ENCODE measurements around the gene GOT1.

Gene GOT1

GRCh38 chr10:99395750-99396445 is 34.5 kb downstream of the GOT1 start:
- DNase-seq (ENCODE audit: low read depth in 1 of 2, low spot score in 1 of 2), result no peak

- no peak for DNase-seq (ENCODE audit: low read depth in 1 of 2, low spot score in 1 of 2)
These were observed 35.5 kb downstream of the GOT1 start for GRCh38 chr10:99394761-99395386.

- no peak for DNase-seq (ENCODE audit: low read depth in 1 of 2, low spot score in 1 of 2)
These were observed 36.2 kb downstream of the GOT1 start for GRCh38 chr10:99394256-99394655.

- DNase-seq (ENCODE audit: low read depth in 1 of 2, low spot score in 1 of 2), result no peak
These were observed 36.7 kb downstream of the GOT1 start for GRCh38 chr10:99393683-99394082.

- no peak for DNase-seq (ENCODE audit: low read depth in 1 of 2, low spot score in 1 of 2)
These were observed 37.4 kb downstream of the GOT1 start for GRCh38 chr10:99393036-99393435.

- DNase-seq (ENCODE audit: low read depth in 1 of 2, low spot score in 1 of 2), result no peak
These were observed 39.1 kb downstream of the GOT1 start for GRCh38 chr10:99391346-99391745.

- no peak for DNase-seq (ENCODE audit: low read depth in 1 of 2, low spot score in 1 of 2)
These were observed 40.5 kb downstream of the GOT1 start for GRCh38 chr10:99389729-99390480.

GRCh38 chr10:99387541-99387940 is 42.9 kb downstream of the GOT1 start:
- no peak for DNase-seq (ENCODE audit: low read depth in 1 of 2, low spot score in 1 of 2)

- DNase-seq (ENCODE audit: low read depth in 1 of 2, low spot score in 1 of 2), result no peak
These were observed 43.4 kb downstream of the GOT1 start for GRCh38 chr10:99387071-99387470.

- no peak for DNase-seq (ENCODE audit: low read depth in 1 of 2, low spot score in 1 of 2)
These were observed 48.2 kb downstream of the GOT1 start for GRCh38 chr10:99382176-99382575.

- DNase-seq (ENCODE audit: low read depth in 1 of 2, low spot score in 1 of 2), result no peak
These were observed 55.0 kb downstream of the GOT1 start for GRCh38 chr10:99375426-99375825.

- no peak for DNase-seq (ENCODE audit: low read depth in 1 of 2, low spot score in 1 of 2)
These were observed 55.5 kb downstream of the GOT1 start for GRCh38 chr10:99374972-99375371.

GRCh38 chr10:99374526-99374925 is 55.9 kb downstream of the GOT1 start:
- no peak for DNase-seq (ENCODE audit: low read depth in 1 of 2, low spot score in 1 of 2)

GRCh38 chr10:99372546-99373271 is 57.7 kb downstream of the GOT1 start:
- DNase-seq (ENCODE audit: low read depth in 1 of 2, low spot score in 1 of 2), result no peak

GRCh38 chr10:99370993-99371392 is 59.4 kb downstream of the GOT1 start:
- DNase-seq (ENCODE audit: low read depth in 1 of 2, low spot score in 1 of 2), result no peak

- no peak for DNase-seq (ENCODE audit: low read depth in 1 of 2, low spot score in 1 of 2)
These were observed 60.9 kb downstream of the GOT1 start for GRCh38 chr10:99369551-99369950.

- DNase-seq (ENCODE audit: low read depth in 1 of 2, low spot score in 1 of 2), result no peak
These were observed 61.3 kb downstream of the GOT1 start for GRCh38 chr10:99369126-99369525.

- DNase-seq (ENCODE audit: low read depth in 1 of 2, low spot score in 1 of 2), result no peak
These were observed 61.8 kb downstream of the GOT1 start for GRCh38 chr10:99368646-99369045.

GRCh38 chr10:99366666-99367065 is 63.8 kb downstream of the GOT1 start:
- no peak for DNase-seq (ENCODE audit: low read depth in 1 of 2, low spot score in 1 of 2)

GRCh38 chr10:99365736-99366135 is 64.7 kb downstream of the GOT1 start:
- DNase-seq (ENCODE audit: low read depth in 1 of 2, low spot score in 1 of 2), result no peak

GRCh38 chr10:99365311-99365710 is 65.1 kb downstream of the GOT1 start:
- no peak for DNase-seq (ENCODE audit: low read depth in 1 of 2, low spot score in 1 of 2)

GRCh38 chr10:99364125-99364524 is 66.3 kb downstream of the GOT1 start:
- DNase-seq (ENCODE audit: low read depth in 1 of 2, low spot score in 1 of 2), result no peak
